ENCODE data around the gene HDGF. TPM values are rescaled to one million over a fixed set of nuclear protein-coding genes. Genes with fewer than 3 reads are reported as not detected.

HDGF gene
- total and polyA plus RNA-seq, 9 of the 15 experiments (the other 6 are each of a cell fraction or from before 2014, with no cell fraction given) = 38.8 to 601 (median 400) TPM

- TF ChIP-seq CREB1 (IDR thresholded peaks at IDR 0.05) (peak; percentile 52; the same call in 1 of the 2 replicates), CREB1 (CRISPR knock-in tag; IDR thresholded peaks at IDR 0.05) (peak; percentile 46; the same call in 1 of the 2 replicates), MCM7 (IDR thresholded peaks at IDR 0.05) (no peak), MAFK (IDR thresholded peaks at IDR 0.05; ENCODE audit: low read length) (no peak), KDM5B (IDR thresholded peaks at IDR 0.05; ENCODE audit: insufficient replicate concordance, low read depth, low read length) (no peak), SETDB1 (IDR thresholded peaks at IDR 0.05; ENCODE audit: low read length) (no peak), TRIM28 (IDR thresholded peaks at IDR 0.05) (no peak), SP2 (IDR thresholded peaks at IDR 0.05; ENCODE audit: extremely low read depth, low read depth, low read length, poor library complexity, severe bottlenecking) (no peak), ZFP36 (IDR thresholded peaks at IDR 0.05; ENCODE audit: low read depth, low read length, partially characterized antibody) (peak; percentile 55), MGA (IDR thresholded peaks at IDR 0.05) (peak; percentile 59; the same call in 1 of the 2 replicates), SP1 (CRISPR knock-in tag; IDR thresholded peaks at IDR 0.05) (peak; percentile 75)
- TF ChIP-seq, protein P1, sequence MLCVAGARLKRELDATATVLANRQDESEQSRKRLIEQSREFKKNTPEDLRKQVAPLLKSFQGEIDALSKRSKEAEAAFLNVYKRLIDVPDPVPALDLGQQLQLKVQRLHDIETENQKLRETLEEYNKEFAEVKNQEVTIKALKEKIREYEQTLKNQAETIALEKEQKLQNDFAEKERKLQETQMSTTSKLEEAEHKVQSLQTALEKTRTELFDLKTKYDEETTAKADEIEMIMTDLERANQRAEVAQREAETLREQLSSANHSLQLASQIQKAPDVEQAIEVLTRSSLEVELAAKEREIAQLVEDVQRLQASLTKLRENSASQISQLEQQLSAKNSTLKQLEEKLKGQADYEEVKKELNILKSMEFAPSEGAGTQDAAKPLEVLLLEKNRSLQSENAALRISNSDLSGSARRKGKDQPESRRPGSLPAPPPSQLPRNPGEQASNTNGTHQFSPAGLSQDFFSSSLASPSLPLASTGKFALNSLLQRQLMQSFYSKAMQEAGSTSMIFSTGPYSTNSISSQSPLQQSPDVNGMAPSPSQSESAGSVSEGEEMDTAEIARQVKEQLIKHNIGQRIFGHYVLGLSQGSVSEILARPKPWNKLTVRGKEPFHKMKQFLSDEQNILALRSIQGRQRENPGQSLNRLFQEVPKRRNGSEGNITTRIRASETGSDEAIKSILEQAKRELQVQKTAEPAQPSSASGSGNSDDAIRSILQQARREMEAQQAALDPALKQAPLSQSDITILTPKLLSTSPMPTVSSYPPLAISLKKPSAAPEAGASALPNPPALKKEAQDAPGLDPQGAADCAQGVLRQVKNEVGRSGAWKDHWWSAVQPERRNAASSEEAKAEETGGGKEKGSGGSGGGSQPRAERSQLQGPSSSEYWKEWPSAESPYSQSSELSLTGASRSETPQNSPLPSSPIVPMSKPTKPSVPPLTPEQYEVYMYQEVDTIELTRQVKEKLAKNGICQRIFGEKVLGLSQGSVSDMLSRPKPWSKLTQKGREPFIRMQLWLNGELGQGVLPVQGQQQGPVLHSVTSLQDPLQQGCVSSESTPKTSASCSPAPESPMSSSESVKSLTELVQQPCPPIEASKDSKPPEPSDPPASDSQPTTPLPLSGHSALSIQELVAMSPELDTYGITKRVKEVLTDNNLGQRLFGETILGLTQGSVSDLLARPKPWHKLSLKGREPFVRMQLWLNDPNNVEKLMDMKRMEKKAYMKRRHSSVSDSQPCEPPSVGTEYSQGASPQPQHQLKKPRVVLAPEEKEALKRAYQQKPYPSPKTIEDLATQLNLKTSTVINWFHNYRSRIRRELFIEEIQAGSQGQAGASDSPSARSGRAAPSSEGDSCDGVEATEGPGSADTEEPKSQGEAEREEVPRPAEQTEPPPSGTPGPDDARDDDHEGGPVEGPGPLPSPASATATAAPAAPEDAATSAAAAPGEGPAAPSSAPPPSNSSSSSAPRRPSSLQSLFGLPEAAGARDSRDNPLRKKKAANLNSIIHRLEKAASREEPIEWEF (CRISPR knock-in tag; IDR thresholded peaks at IDR 0.05) = no peak
Measured at GRCh38 chr1:156725683-156726280, 25.7 kb downstream of the HDGF start (continued).

Data from K562 (cell line).